Measurements from ENCODE around the gene SPINK6.

The SPINK6 gene

DNA sequence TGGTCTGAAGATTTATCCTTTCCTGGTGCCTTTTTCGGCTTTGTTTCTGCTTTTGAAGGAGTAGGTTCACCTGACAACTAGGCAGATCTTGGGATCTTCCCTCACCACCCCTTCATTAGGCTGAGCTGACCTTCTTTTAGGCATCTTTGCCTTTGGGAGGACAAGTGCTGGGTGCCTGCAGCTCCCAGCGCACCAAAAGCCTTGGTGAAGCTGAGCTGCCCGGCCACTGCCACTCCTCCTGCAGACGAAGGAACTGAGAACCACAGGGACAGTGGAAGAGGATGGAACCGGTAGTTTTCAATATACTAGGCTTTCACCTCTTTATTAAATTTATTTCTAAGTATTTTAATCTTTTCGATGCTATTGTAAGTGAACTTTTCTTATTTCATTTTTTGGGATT is 18.7 kb downstream of the SPINK6 start:
- in situ Hi-C loops (cut with MboI; ENCODE audit: low sequenced_read_pairs): no loop called here

- in situ Hi-C loops (cut with MboI; ENCODE audit: low sequenced_read_pairs): no loop called here
Measured at GRCh38 chr5:148224117-148224742, 21.4 kb downstream of the SPINK6 start.

GRCh38 chr5:148228392-148228984 is 25.6 kb downstream of the SPINK6 start:
- in situ Hi-C loops (cut with MboI; ENCODE audit: low sequenced_read_pairs): no loop called here

DNA sequence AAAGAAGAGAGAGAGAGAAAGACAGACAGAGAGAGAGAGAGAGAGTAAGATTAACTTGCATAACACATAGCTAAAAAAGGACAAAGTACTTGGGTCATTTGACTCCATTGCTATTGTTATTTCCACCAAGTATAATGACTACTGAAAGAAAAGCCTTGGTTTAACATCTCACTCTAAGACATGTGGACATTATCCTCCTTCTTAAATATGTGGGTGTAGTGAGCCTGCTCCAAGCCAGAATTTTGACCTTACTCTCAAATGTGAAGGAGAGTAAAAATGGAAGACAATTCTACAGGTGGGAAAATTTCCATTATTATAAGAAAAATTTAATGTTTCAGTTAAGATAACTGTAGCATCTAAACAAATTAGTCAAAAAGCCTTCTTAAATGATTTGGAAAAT is 27.0 kb downstream of the SPINK6 start:
- in situ Hi-C loops (cut with MboI; ENCODE audit: low sequenced_read_pairs): no loop called here

- in situ Hi-C loops (cut with MboI; ENCODE audit: low sequenced_read_pairs): no loop called here
Measured at GRCh38 chr5:148230240-148230639, 27.4 kb downstream of the SPINK6 start.

GRCh38 chr5:148237785-148238417 is 35.1 kb downstream of the SPINK6 start:
- in situ Hi-C loops (cut with MboI; ENCODE audit: low sequenced_read_pairs): no loop called here

DNA sequence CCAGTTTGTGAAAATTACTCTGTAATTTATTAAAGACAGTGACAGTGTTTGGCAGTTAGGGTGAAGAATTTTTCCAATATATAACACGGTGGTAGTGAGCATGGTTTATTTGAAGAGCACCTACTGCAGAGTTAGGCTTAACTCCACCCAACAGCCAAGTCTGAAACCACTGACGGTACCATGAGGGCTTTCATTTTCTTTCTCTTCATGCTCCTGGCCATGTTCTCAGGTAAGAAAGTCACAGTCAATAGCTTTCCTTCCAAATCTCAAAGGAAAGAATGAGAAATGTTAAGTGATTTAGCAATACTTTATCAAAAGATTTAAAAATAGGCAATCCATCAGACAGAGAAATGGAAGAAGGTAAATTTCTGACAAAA is 35.6 kb downstream of the SPINK6 start, which contains the start of gene MARCOL:
TSS of gene MARCOL (plus strand) at position 108 of the 377 bp plus-strand sequence. CDS start at position 181, 73 bp downstream.
- in situ Hi-C loops (cut with MboI; ENCODE audit: low sequenced_read_pairs): no loop called here

DNA sequence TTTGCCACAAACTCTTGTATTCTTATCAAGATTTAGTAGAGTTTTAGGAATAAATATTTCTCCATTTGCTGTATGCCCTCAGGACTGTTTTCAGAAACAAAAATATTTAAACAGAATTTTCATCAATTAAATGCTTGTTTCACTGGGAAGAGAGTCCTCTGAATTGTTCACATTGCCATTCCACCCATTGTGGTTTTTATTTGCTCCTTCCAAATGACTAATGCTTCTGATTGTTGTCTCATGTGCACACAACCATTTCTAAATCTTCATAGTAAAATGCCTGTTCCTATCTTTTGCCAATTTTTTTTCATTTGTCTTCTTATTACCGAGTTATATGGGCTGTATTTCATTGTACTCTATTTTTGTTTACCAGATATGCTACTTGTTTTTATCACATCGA is 46.1 kb downstream of the SPINK6 start:
- in situ Hi-C loops (cut with MboI; ENCODE audit: low sequenced_read_pairs): no loop called here

- in situ Hi-C loops (cut with MboI; ENCODE audit: low sequenced_read_pairs): no loop called here
Measured at GRCh38 chr5:148255456-148255855, 52.6 kb downstream of the SPINK6 start.

DNA sequence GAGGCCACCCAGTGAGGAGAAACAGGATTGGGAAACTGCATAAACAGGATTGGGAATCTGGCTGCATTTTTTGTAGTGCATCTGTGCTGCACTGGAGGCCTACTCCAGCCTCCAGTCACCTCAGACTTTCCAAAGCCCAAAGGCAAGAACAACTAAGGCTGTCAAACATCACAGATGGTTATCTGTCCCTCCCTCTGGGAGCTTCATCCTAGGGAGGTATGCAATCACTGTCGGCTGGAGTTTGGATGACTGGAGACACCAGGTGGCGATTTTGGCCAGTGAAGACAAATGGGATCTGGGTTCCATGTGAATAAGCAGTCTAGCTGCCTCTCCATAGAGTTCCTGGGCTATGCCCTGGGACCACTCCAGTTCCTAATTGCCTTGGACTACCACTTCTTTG is 56.4 kb downstream of the SPINK6 start:
- in situ Hi-C loops (cut with MboI; ENCODE audit: low sequenced_read_pairs): no loop called here

GRCh38 chr5:148261221-148261620 is 58.4 kb downstream of the SPINK6 start:
- in situ Hi-C loops (cut with MboI; ENCODE audit: low sequenced_read_pairs): no loop called here

Measured in HL-60/S4 (cell line).